SK-N-SH (cell line): Measurements from ENCODE around the gene GJA3. TPM values are rescaled to one million over a fixed set of nuclear protein-coding genes. Genes with fewer than 3 reads are reported as not detected.
A peak's percentile ranks its signal among the peaks of the same experiment; 100 is the strongest.

Source experiments
- CTCF ChIA-PET: fragments of 300-600, 350-600 bp; formaldehyde crosslinking; extraction: SDS; loops from one replicate; lab custom pipeline; 2021; lab: Yijun Ruan, JAX
- POLR2A ChIA-PET: fragments of 350-600 bp; sonication (Branson Sonifier 250); formaldehyde crosslinking; extraction: SDS; loops from one replicate; lab custom pipeline; 2020; ENCODE audit warnings: antibody characterized with exemption, inconsistent platforms; lab: Yijun Ruan, JAX
- DNase-seq: peaks from one replicate; pipeline ENCODE4 v3.0.0; 2012
- H2AFZ ChIP-seq: fragments of 200-600 bp; sonication (generic); 2 replicates; pipeline ENCODE4 v1.8.1; 2016; ENCODE audit warnings: antibody characterized with exemption, mild to moderate bottlenecking, low read depth
- H3F3A ChIP-seq: fragments of 200-600 bp; sonication (generic); replicated peaks from 2 replicates; pipeline ENCODE3; 2016; ENCODE audit warnings: antibody characterized with exemption, mild to moderate bottlenecking; ENCODE audit not compliant: insufficient read depth
- H3K27ac ChIP-seq, 2 experiments: fragments of 200-500 bp in 1 of 2; fragments of 200-600 bp in 1 of 2; sonication (Bioruptor generic) in 1 of 2; sonication (generic), shearing (Covaris generic) in 1 of 2; 2 replicates each; pipeline versions ENCODE4 v1.5.1 to v1.6.1; 2014 to 2016; ENCODE audit warnings: low read depth in 2 of 2, inconsistent platforms in 1 of 2, low read length in 1 of 2, mild to moderate bottlenecking in 1 of 2, mixed read lengths in 1 of 2
- H3K27me3 ChIP-seq: fragments of 200-600 bp; sonication (generic), shearing (Covaris generic); 2 replicates; pipeline ENCODE4 v1.6.1; 2016; ENCODE audit warnings: mixed run types; ENCODE audit not compliant: insufficient read depth
- H3K36me3 ChIP-seq, 2 experiments: fragments of 200-500 bp in 1 of 2; fragments of 200-600 bp in 1 of 2; sonication (Bioruptor generic) in 1 of 2; sonication (generic) in 1 of 2; replicated peaks in 1 of 2; 2 replicates each; pipeline versions ENCODE3 to v1.5.1; 2014 to 2016; ENCODE audit warnings: low read length in 1 of 2, mild to moderate bottlenecking in 1 of 2; ENCODE audit not compliant: insufficient read depth in 2 of 2, control insufficient read depth in 1 of 2
- H3K4me1 ChIP-seq, 2 experiments: fragments of 200-500 bp in 1 of 2; fragments of 200-600 bp in 1 of 2; sonication (Bioruptor generic) in 1 of 2; sonication (generic), shearing (Covaris generic) in 1 of 2; 2 replicates each; pipeline versions ENCODE4 v1.5.1 to v1.6.1; 2014 to 2016; ENCODE audit warnings: low read depth in 1 of 2, low read length in 1 of 2, mixed run types in 1 of 2; ENCODE audit not compliant: insufficient read depth in 2 of 2, control insufficient read depth in 1 of 2
- H3K4me2 ChIP-seq: fragments of 200-600 bp; sonication (generic), shearing (Covaris generic); 2 replicates; pipeline ENCODE4 v1.6.1; 2017; ENCODE audit warnings: mixed run types
- H3K4me3 ChIP-seq, 2 experiments: fragments of 200-500 bp in 1 of 2; fragments of 200-600 bp in 1 of 2; sonication (Bioruptor generic) in 1 of 2; sonication (generic), shearing (Covaris generic) in 1 of 2; 2 replicates each; pipeline versions ENCODE4 v1.5.1 to v1.8.1; 2014 to 2016; ENCODE audit warnings: low read depth in 2 of 2, inconsistent platforms in 1 of 2, low read length in 1 of 2, mild to moderate bottlenecking in 1 of 2, mixed read lengths in 1 of 2, moderate library complexity in 1 of 2
- H3K79me2 ChIP-seq: fragments of 200-600 bp; sonication (generic); 2 replicates; pipeline ENCODE4 v1.8.1; 2017; ENCODE audit warnings: mild to moderate bottlenecking; ENCODE audit not compliant: insufficient read depth
- H3K9ac ChIP-seq: fragments of 200-600 bp; sonication (generic); 2 replicates; pipeline ENCODE4 v1.6.1; 2017; ENCODE audit warnings: mixed run types
- H3K9me2 ChIP-seq: fragments of 200-600 bp; sonication (generic); 2 replicates; pipeline ENCODE4 v1.6.1; 2017; ENCODE audit warnings: mixed run types
- H3K9me3 ChIP-seq: fragments of 200-600 bp; sonication (generic); 2 replicates; pipeline ENCODE4 v1.6.1; 2017; ENCODE audit warnings: mixed run types, mild to moderate bottlenecking, moderate library complexity
- H4K20me1 ChIP-seq: fragments of 200-600 bp; sonication (generic); 2 replicates; pipeline ENCODE4 v1.6.1; 2017; ENCODE audit warnings: mild to moderate bottlenecking, mixed run types; ENCODE audit not compliant: insufficient read depth
- CHD2 ChIP-seq: fragments of 150-350 bp; IDR thresholded peaks from 2 replicates; pipeline ENCODE4 v1.6.1; 2018; ENCODE audit warnings: low read length; ENCODE audit not compliant: partially characterized antibody
- ELF1 ChIP-seq: IDR thresholded peaks from 2 replicates; pipeline ENCODE4 v1.4.0; 2012
- EZH2phosphoT487 ChIP-seq: fragments of 200-600 bp; sonication (generic); IDR thresholded peaks from 2 replicates; pipeline ENCODE4 v1.6.1; 2017; ENCODE audit warnings: low read depth, mixed run types, mild to moderate bottlenecking, antibody characterized with exemption, moderate library complexity, borderline replicate concordance
- FOSL2 ChIP-seq: IDR thresholded peaks from 2 replicates; pipeline ENCODE4 v1.4.0; 2012; ENCODE audit warnings: low read depth, mild to moderate bottlenecking, moderate library complexity, borderline replicate concordance
- FOXJ3 ChIP-seq: sonication (generic); formaldehyde crosslinking; IDR thresholded peaks from 2 replicates; pipeline ENCODE4 v1.5.1; 2020; ENCODE audit warnings: mild to moderate bottlenecking, missing genetic modification reagents
- GABPA ChIP-seq: IDR thresholded peaks from 2 replicates; pipeline ENCODE4 v1.4.0; 2012; ENCODE audit warnings: low read depth, mild to moderate bottlenecking
- JUND ChIP-seq: IDR thresholded peaks from 2 replicates; pipeline ENCODE4 v1.4.0; 2012
- MAX ChIP-seq: IDR thresholded peaks from 2 replicates; pipeline ENCODE4 v1.4.0; 2012; ENCODE audit warnings: low read depth
- MEF2A ChIP-seq: IDR thresholded peaks from 2 replicates; pipeline ENCODE4 v1.4.0; 2012; ENCODE audit warnings: low read depth, borderline replicate concordance
- POLR2AphosphoS5 ChIP-seq: IDR thresholded peaks from 2 replicates; pipeline ENCODE4 v1.6.1; 2012; ENCODE audit warnings: low read depth, low read length
- RAD21 ChIP-seq: IDR thresholded peaks from 2 replicates; pipeline ENCODE4 v1.6.1; 2012; ENCODE audit warnings: mild to moderate bottlenecking, low read length
- TCF12 ChIP-seq: IDR thresholded peaks from 2 replicates; pipeline ENCODE4 v1.4.0; 2012
- TEAD4 ChIP-seq: IDR thresholded peaks from 2 replicates; pipeline ENCODE4 v1.4.0; 2012; ENCODE audit warnings: mild to moderate bottlenecking, borderline replicate concordance; ENCODE audit not compliant: insufficient read depth
- YY1 ChIP-seq: IDR thresholded peaks from 2 replicates; pipeline ENCODE4 v1.4.0; 2012; ENCODE audit warnings: low read depth, mild to moderate bottlenecking
- WGBS: methylation state at CpG from one replicate; pipeline ENCODE4 v1.1.6; 2017; ENCODE audit warnings: low lambda C conversion rate; 5-methylcytosine and 5-hydroxymethylcytosine counted together
- polyA plus RNA-seq, 3 experiments: library from polyadenylated mRNA; depleted of rRNA; stranded (reverse); fragments of >200 nt; gene quantifications; 2 replicates each; pipeline ENCODE4 v1.2.3, GENCODE V29; 2012
- TF ChIP-seq, protein P1 (sequence below): fragments of 200-600 bp; sonication (generic); IDR thresholded peaks from 2 replicates; pipeline ENCODE4 v1.6.1; 2017; ENCODE audit warnings: antibody characterized with exemption, mild to moderate bottlenecking, moderate library complexity

GJA3 gene
- polyA plus RNA-seq, 1 of the 3 experiments (the other 2 are of a cell fraction) = not detected

DNA sequence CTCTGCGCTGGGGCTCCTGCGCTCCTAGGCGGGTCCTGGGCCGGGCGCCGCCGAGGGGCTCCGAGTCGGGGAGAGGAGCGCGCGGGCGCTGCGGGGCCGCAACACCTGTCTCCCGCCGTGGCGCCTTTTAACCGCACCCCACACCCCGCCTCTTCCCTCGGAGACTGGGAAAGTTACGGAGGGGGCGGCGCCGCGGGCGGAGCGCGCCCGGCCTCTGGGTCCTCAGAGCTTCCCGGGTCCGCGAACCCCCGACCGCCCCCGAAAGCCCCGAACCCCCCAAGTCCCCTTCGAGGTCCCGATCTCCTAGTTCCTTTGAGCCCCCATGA lies 31.9 kb upstream of the GJA3 start, which contains the start of gene GJB2 (continued):
- TF ChIP-seq JUND = no peak

- POLR2A ChIA-PET = no interaction called here
- H3K27me3 ChIP-seq = peaks cover 78% of the 10 kb centered on the region
- peak; percentile 51 for DNase-seq
- no peak for TF ChIP-seq POLR2AphosphoS5
- TF ChIP-seq EZH2phosphoT487 = peak; percentile 42
- TF ChIP-seq ELF1 = no peak
- no peak for TF ChIP-seq RAD21
- TF ChIP-seq GABPA = no peak
- peak overlapping the region; percentile 62 for H2AFZ ChIP-seq
- H3K9ac ChIP-seq = no peak overlapping the region
- WGBS = 0% methylated on average over 9 of the region's 73 CpGs
- peaks cover 4 to 11% of the 10 kb centered on the region in 2 experiments; a peak in 1 of 4 replicates for H3K4me1 ChIP-seq
- H3K27ac ChIP-seq = no peak overlapping the region
- CTCF ChIA-PET = interaction anchor here (0.9 to 2.6 kb wide), 3 partner anchors 10 to 751 kb away, joined by 3 to 15 read pairs (median 3); no protein-coding TSS in a partner anchor
- 0 out of 2 replicates have a peak, but pooled peaks cover 4% of the 10 kb centered on the region for H4K20me1 ChIP-seq
- no peaks in the 10 kb centered on the region for H3K9me2 ChIP-seq
- peaks cover 9% of the 10 kb centered on the region for H3F3A ChIP-seq
- H3K4me3 ChIP-seq = peak overlapping the region; percentile 25 to 53
- H3K79me2 ChIP-seq = no peaks in the 10 kb centered on the region
- peak overlapping the region; percentile 80 for H3K4me2 ChIP-seq
- H3K36me3 ChIP-seq = no peaks in the 10 kb centered on the region
- no peaks in the 10 kb centered on the region for H3K9me3 ChIP-seq
Observed at GRCh38 chr13:20192158-20192835, 31.4 kb upstream of the GJA3 start.

GRCh38 chr13:20191311-20192157 lies 30.7 kb upstream of the GJA3 start:
- no peak for TF ChIP-seq CHD2
- no peak for TF ChIP-seq FOSL2
- TF ChIP-seq, protein P1, sequence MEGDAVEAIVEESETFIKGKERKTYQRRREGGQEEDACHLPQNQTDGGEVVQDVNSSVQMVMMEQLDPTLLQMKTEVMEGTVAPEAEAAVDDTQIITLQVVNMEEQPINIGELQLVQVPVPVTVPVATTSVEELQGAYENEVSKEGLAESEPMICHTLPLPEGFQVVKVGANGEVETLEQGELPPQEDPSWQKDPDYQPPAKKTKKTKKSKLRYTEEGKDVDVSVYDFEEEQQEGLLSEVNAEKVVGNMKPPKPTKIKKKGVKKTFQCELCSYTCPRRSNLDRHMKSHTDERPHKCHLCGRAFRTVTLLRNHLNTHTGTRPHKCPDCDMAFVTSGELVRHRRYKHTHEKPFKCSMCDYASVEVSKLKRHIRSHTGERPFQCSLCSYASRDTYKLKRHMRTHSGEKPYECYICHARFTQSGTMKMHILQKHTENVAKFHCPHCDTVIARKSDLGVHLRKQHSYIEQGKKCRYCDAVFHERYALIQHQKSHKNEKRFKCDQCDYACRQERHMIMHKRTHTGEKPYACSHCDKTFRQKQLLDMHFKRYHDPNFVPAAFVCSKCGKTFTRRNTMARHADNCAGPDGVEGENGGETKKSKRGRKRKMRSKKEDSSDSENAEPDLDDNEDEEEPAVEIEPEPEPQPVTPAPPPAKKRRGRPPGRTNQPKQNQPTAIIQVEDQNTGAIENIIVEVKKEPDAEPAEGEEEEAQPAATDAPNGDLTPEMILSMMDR = no peak
- TF ChIP-seq TEAD4 = no peak
- TF ChIP-seq ELF1 = no peak
- no peak for TF ChIP-seq TCF12
- TF ChIP-seq MAX = no peak
- TF ChIP-seq MEF2A = no peak
- TF ChIP-seq JUND = no peak
- no peak for TF ChIP-seq FOXJ3 (CRISPR knock-in tag)
- TF ChIP-seq RAD21 = no peak
- no peak for TF ChIP-seq YY1
- H3K4me1 ChIP-seq = peaks cover 4 to 11% of the 10 kb centered on the region in 2 experiments; a peak in 1 of 4 replicates
- peak overlapping the region; percentile 80 for H3K4me2 ChIP-seq
- DNase-seq = no peak
- peak overlapping the region; percentile 62; the same call in 1 of the 2 replicates for H2AFZ ChIP-seq
- H3K9me2 ChIP-seq = no peaks in the 10 kb centered on the region
- no peaks in the 10 kb centered on the region for H3K9me3 ChIP-seq
- no peak overlapping the region for H3K9ac ChIP-seq
- CTCF ChIA-PET = interaction anchor here (0.7 to 2.6 kb wide), 5 partner anchors 9 to 752 kb away, joined by 3 to 15 read pairs (median 3); no protein-coding TSS in a partner anchor
- H3K27me3 ChIP-seq = peaks cover 76% of the 10 kb centered on the region
- peak overlapping the region in 1 of 2 experiments; percentile 53; a peak in 2 of 4 replicates for H3K4me3 ChIP-seq
- H3K36me3 ChIP-seq = no peaks in the 10 kb centered on the region
- 0 out of 2 replicates have a peak, but pooled peaks cover 4% of the 10 kb centered on the region for H4K20me1 ChIP-seq
- WGBS = 47% methylated on average over 17 of the region's 24 CpGs
- H3K27ac ChIP-seq = no peak overlapping the region
- no peaks in the 10 kb centered on the region for H3K79me2 ChIP-seq
- POLR2A ChIA-PET = no interaction called here
- H3F3A ChIP-seq = peaks cover 9% of the 10 kb centered on the region
